ENCODE data around the gene RABAC1. TPM values are rescaled to one million over a fixed set of nuclear protein-coding genes. Genes with fewer than 3 reads are reported as not detected.
A peak's percentile ranks its signal among the peaks of the same experiment; 100 is the strongest.

RABAC1 gene
- total and polyA plus RNA-seq, 9 of the 15 experiments (the other 6 are each of a cell fraction or from before 2014, with no cell fraction given): 2.4 to 28.1 (median 9.3) TPM

GRCh38 chr19:41924151-41925145 lies 34.7 kb downstream of the RABAC1 start (continued):
- TF ChIP-seq CHAMP1 (IDR thresholded peaks at IDR 0.05) (no peak), NEUROD1 (IDR thresholded peaks at IDR 0.05; ENCODE audit: borderline replicate concordance, low read depth, low read length, partially characterized antibody) (no peak), ELF1 (tag; IDR thresholded peaks at IDR 0.05) (no peak), RHOXF2B (CRISPR knock-in tag; conservative IDR thresholded peaks at IDR 0.05) (no peak), TEAD4 (IDR thresholded peaks at IDR 0.05; ENCODE audit: low read length) (no peak), TEAD4 (CRISPR knock-in tag; IDR thresholded peaks at IDR 0.05; ENCODE audit: borderline replicate concordance) (peak; percentile 90; the same call in 1 of the 2 replicates), MGA (IDR thresholded peaks at IDR 0.05) (peak; percentile 93)
- TF ChIP-seq, protein P1, sequence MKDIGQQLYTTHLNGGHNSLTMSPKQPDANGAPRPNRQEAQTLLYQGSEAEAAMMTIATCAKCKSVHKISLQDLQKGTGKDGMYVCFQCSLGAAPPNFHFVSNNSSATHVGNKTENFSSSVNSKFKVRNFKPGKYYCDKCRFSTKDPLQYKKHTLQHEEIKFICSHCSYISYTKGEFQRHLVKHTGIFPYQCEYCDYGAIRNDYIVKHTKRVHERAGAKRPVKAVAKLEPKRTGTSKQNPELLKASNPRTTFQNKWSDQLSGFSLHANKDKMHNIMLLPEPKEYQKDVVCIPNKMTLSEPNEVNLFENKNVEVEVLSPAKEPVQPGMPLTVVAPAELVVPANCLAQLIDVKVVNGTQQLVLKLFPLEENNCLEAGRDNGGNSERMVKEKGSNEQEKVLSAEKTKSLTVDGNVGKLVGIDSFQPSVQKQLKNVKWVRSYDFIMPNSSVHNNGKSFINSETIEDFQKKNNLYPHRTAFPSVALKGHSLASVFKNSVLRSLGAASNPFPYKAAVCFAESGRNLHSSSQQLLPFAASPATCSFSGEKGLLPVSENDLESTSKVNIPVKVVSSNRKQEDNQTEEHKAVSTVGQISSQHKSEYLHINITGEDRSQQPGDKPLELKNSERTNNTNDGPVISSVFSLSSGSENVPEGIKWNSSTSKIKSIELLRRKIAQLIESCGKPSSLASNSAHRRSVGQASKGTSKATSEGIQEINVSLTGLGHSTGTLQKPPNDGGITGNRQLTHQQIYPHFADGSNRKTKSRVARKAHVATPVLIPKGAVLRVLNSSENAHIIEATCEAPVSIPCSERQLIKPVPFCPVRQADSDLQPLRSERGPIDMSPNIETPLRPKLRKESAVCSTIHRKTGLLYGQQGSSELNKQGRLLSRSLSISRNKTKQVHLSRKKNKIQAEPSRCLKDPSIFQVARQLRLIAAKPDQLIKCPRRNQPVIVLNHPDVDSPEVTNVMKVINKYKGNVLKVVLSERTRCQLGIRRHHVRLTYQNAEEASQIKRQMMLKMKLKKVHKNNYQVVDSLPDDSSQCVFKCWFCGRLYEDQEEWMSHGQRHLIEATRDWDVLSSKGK (CRISPR knock-in tag; IDR thresholded peaks at IDR 0.05): no peak
